Choroid plexus epithelial cell (primary cell): ENCODE results near the gene DENND6B.

Experiments
- DNase-seq: peaks from one replicate; pipeline ENCODE4 v3.0.0-alpha.2; 2010; ENCODE audit warnings: low read depth
- H3K4me3 ChIP-seq: 2 replicates; pipeline ENCODE4 v1.5.1; 2011; ENCODE audit warnings: low read depth, mild to moderate bottlenecking, control low read depth, low read length, moderate library complexity
- TF ChIP-seq, protein P1 (sequence below): conservative IDR thresholded peaks from 2 replicates; pipeline ENCODE4 v1.5.1; 2011; ENCODE audit warnings: low read depth, mild to moderate bottlenecking, control low read depth, inconsistent platforms, low read length, moderate library complexity

Gene DENND6B

GRCh38 chr22:50266994-50267393, 59.8 kb downstream of the DENND6B start:
- H3K4me3 ChIP-seq: peak overlapping the region; percentile 46
- TF ChIP-seq, protein P1, sequence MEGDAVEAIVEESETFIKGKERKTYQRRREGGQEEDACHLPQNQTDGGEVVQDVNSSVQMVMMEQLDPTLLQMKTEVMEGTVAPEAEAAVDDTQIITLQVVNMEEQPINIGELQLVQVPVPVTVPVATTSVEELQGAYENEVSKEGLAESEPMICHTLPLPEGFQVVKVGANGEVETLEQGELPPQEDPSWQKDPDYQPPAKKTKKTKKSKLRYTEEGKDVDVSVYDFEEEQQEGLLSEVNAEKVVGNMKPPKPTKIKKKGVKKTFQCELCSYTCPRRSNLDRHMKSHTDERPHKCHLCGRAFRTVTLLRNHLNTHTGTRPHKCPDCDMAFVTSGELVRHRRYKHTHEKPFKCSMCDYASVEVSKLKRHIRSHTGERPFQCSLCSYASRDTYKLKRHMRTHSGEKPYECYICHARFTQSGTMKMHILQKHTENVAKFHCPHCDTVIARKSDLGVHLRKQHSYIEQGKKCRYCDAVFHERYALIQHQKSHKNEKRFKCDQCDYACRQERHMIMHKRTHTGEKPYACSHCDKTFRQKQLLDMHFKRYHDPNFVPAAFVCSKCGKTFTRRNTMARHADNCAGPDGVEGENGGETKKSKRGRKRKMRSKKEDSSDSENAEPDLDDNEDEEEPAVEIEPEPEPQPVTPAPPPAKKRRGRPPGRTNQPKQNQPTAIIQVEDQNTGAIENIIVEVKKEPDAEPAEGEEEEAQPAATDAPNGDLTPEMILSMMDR: no peak

DNA sequence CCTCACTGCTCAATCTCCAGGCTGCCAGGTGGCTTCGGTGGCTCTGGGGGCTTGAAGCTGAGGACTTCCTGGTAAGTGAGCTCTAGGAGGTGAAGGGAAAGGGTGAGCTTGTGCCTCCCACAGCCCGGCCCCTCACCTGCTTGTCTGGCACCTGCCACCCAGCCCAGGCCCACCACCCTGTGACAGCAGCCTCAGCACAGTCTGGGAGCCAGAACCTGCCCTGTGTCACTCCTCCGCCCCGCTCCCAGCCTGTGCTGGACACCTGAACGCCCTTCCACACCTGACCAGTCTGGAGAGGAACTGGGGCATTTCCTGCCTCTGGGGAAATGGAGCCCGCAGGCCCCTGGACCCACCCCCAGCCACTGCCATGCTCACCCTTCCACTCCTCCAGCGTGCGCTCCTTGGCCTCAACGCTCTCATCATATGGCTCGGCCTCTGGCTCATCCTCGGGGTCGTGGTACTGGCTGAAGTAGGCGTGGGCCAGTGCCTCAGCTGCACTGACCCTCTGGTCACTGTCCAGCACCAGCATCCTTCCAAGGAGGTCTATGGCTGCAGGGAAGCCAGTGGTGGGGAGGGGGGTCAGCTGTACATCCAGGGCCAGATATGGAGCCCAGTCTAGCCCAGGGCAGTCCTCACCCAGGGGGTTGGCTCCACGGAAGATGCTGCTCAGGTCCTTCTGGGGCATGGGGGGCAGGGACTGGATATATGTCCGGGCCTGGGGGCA, 61.7 kb downstream of the DENND6B start:
- H3K4me3 ChIP-seq: no peak overlapping the region
- DNase-seq: no peak
- TF ChIP-seq, protein P1: no peak

More at GRCh38 chr22:50266994-50267393, 59.8 kb downstream of the DENND6B start:
- no peak for DNase-seq

DNA sequence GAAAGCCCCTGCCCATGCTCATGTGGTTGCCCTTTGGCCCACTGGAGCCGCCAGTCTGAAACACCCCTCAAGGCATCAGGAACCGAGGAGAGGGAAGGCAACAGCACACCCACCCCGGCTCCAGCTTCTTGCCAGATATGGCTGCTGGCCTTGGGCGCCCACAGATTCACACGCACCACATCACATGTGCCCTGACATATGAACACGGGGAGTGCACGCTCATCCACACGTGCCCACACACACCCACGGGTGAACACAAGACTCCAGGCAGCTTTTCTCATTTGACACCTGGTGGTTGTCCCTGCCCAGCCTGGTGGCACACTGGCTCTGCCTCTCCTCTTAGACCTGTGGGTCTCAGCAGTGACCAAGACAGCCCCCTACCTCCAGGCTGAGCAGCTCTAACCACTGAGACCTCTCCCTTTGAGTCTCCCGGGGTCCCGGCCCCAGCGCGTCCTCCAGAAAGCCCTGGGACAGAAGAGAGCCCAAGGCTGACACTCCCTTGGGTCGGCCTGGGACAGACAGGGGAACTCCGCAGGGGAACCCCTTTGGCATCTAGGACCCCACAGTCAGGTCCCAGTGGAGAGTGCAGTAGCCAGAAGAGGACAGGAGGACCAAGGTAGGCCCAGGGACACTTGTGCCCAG, 62.6 kb downstream of the DENND6B start:
- no peak overlapping the region for H3K4me3 ChIP-seq
- DNase-seq: no peak
- TF ChIP-seq, protein P1: no peak

DNA sequence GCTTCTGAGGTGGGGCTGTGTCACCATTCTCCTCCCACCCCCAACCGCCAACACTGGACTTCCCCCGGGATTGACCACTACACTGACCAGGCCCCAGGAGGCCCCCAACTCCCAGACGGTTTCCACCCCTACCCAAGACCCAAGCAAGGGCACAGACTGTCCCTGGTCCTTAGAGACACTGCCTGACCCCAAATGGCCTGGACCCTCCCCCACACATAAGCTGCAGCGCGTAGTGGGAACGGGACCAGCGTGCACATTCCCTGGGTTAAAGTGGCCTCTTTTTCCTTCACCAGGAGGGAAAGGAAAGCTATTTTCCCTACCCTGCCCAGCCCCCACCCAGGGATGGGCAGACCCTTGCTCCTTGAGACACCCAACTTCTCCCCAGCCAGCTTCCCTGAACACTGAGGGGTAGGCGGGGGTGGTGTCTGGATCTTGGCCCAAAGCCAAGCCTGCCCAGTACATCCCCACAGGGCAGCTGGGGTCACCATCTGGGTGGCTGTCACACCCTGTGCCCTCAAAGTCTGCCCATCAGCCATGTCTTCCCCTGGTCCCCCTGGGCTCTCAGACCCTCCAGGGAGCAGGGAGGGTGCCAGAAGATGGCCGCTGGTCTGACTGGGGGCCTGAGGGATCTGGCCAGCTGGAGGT, 63.7 kb downstream of the DENND6B start:
- TF ChIP-seq, protein P1: no peak
- no peak for DNase-seq
- H3K4me3 ChIP-seq: no peak overlapping the region

DNA sequence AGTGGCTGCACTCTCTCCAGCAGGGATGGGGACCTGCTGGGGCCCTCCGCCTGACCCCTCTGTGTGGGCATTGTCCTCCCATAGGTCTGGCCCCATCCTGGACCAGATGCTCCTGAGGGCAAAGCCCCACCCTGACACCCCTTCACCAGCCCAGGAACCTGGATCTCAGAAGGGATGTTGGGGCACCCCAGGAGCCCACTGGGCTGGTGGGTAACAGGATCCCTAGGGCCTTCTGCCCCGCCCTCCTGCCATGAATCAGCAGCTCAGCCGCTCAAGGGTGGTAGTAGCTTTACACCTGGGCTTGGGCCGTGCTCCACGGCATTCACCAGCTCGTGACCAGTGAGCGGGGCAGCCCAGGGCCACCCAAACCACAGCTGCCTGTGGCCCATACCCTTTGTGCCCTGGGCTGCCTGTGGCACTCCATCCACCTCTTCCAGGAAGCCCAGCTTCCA, 64.3 kb downstream of the DENND6B start:
- TF ChIP-seq, protein P1: no peak
- DNase-seq: no peak
- H3K4me3 ChIP-seq: no peak overlapping the region

GRCh38 chr22:50261615-50262459, 65.0 kb downstream of the DENND6B start, which contains the start of gene MAPK12:
TSS of gene MAPK12 (minus strand) at chr22:50261683. CDS start at chr22:50261509, 174 bp downstream.
- TF ChIP-seq, protein P1: no peak
- peak; percentile 28 for DNase-seq
- H3K4me3 ChIP-seq: peak within 1 kb of the TSS; percentile 67
